GM10266 (cell line): Measurements from ENCODE around the gene DLGAP1.

Source experiments
- DNase-seq: peaks from one replicate; pipeline ENCODE4 v3.0.0; 2012; ENCODE audit errors: extremely low spot score
- TF ChIP-seq, protein P1 (sequence below): IDR thresholded peaks from 2 replicates; pipeline ENCODE4 v1.5.1; 2012; ENCODE audit warnings: mild to moderate bottlenecking, low read depth; ENCODE audit not compliant: control insufficient read depth, insufficient read depth; ENCODE audit errors: missing control alignments

The DLGAP1 gene

DNA sequence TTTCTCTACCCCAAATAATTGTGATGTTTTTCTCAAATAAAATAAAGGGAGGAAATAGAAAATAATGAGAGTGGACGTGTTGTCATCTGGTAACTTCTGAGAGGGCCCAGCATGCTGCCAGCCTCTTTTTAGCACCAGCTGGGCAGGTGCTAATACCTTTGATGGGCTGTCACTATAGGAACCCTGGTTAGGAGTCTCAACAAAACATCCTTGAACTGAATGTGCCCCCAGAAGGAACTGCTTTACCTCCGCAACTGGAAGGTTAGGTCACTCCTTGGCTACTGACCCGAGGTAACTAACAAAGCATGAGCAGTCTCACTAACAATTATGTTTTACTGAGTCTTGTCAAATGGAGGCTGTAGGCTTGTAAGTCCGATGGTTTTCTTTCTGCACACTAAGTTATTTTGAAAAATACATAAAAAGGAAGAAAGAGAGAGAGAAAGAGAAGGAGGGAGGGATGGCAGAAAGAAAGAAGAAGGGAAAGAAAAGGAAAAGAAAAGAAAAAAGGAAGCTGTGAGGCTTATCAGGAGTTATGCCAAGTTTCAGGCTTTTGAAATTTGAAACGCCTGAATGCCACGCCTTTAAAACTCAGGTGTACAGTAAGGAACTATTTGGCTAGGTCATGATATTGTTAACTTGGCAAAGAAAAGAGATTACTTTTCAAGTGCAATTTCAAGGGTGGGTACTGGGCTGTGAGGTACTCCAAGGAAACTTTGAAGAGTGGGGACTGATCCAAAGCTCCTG is 914.1 kb downstream of the DLGAP1 start:
- DNase-seq: no peak
- TF ChIP-seq, protein P1, sequence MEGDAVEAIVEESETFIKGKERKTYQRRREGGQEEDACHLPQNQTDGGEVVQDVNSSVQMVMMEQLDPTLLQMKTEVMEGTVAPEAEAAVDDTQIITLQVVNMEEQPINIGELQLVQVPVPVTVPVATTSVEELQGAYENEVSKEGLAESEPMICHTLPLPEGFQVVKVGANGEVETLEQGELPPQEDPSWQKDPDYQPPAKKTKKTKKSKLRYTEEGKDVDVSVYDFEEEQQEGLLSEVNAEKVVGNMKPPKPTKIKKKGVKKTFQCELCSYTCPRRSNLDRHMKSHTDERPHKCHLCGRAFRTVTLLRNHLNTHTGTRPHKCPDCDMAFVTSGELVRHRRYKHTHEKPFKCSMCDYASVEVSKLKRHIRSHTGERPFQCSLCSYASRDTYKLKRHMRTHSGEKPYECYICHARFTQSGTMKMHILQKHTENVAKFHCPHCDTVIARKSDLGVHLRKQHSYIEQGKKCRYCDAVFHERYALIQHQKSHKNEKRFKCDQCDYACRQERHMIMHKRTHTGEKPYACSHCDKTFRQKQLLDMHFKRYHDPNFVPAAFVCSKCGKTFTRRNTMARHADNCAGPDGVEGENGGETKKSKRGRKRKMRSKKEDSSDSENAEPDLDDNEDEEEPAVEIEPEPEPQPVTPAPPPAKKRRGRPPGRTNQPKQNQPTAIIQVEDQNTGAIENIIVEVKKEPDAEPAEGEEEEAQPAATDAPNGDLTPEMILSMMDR: no peak

DNA sequence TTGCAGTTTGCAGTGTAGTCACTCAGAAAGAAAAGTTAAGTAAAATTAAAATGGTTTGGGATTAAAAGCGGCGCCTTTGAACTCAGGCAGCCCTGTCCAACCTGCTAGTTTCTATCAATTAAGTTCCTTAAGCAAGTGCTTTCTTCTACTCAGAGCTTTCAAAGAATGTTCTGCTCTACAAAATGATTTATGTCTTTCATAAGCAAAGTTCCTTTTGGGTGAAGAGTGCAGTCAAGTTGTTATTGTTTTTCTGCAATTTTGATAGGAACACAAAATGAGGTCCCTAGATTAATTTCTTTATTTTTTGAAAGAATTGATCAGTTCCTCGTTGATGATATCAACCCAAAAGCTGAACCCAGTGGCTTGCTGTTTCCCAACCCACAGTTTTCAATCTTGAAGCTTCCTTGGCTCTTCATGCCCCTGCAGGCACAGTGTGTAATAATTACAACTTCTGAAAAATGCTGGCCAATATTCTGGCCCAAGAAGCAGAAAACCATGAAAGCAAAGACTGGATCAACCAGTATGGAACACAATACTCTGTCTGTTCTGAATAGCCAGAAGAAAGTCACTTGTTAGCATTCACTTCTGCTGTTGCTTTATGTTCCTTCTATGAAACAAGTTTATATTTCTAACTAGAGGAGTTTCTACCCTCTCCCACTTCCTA is 916.0 kb downstream of the DLGAP1 start:
- DNase-seq: no peak
- TF ChIP-seq, protein P1: no peak

GRCh38 chr18:3538456-3538855 is 916.7 kb downstream of the DLGAP1 start:
- no peak for DNase-seq
- TF ChIP-seq, protein P1: no peak

- no peak for DNase-seq
- TF ChIP-seq, protein P1: no peak
These were observed 924.3 kb downstream of the DLGAP1 start for GRCh38 chr18:3530807-3531206.

DNA sequence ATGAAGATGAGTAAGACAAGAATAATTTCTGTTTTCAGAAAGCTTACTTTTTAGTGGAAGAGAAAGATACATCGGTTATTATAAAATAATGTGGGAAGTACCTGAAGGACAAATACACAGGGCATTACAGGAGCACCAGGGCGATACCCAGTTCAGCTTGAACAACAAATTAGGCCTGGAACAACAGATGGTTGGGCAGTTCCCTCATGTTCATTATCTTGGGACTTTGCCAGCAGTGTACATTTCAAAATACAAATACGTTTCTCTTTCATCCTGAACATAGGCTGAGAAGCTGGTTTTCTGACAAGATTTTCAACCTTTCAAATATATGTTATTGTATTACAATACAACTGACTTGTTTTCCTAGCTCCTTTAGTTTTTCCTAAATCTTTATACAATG is 925.5 kb downstream of the DLGAP1 start:
- TF ChIP-seq, protein P1: no peak
- DNase-seq: no peak

DNA sequence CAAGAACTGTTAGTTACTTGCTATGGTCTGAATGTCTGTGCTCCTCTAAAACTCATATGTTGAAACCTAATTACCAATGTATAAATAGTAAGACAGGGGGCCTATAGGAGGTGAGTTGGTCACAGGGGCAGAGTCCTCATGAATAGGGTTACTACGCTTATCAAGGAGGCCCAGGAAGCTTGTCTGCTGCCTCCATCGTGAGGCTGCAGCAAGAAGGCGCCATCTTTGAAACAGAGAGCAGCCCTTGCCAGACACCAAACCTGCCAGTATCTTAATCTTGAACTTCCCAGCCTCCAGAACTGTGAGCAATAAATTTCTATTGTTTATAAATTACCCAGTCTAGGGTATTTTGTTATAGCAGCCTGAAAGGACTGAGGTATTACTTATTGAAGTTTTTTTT is 926.0 kb downstream of the DLGAP1 start:
- no peak for DNase-seq
- TF ChIP-seq, protein P1: no peak

DNA sequence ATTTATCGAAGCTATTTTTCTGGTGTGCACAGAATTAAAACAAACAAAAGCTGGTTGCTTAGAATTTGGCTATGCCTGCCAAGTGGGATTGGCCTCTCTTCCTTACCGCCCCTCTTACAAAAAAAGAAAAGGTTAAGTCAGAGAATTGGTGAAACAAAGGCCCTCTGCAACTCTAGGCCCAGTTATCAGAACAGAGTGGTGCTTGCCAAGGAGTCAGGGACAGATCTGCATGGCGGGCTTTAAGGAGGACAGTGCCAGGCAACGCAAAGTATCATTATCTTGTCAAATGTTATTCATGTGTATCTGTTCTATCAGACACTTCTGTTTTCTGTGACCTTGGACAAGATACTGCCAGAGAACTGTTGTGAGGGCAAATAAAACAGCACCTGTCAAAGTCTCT is 926.9 kb downstream of the DLGAP1 start:
- DNase-seq: no peak
- TF ChIP-seq, protein P1: no peak
